ENCODE data around the gene RBBP8.

The RBBP8 gene

DNA sequence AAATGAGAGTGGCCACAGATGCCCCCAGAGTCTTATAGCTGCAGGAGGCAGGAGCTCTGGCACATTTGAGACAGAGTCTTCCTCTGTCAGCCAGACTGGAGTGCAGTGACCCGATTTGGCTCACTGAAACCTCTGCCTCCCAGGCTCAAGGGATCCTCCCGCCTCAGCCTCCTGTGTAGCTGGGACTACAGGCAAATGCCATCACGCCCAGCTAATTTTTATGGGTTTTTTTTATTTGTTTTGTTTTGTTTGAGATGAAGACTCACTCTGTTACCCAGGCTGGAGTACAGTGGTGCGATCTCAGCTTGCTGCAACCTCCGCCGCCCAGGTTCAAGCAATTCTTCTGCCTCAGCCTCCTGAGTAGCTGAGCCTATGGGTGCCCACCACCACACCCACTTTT lies 121.4 kb downstream of the RBBP8 start:
- H3K9me3 ChIP-seq: no peaks in the 10 kb centered on the region
- no peak overlapping the region for H3K4me3 ChIP-seq (ENCODE audit: low read depth, low read length)
- no peak for DNase-seq
- H3K36me3 ChIP-seq: no peaks in the 10 kb centered on the region
- no peaks in the 10 kb centered on the region for H3K4me1 ChIP-seq
- H3K27me3 ChIP-seq: no peaks in the 10 kb centered on the region
- TF ChIP-seq, protein P1, sequence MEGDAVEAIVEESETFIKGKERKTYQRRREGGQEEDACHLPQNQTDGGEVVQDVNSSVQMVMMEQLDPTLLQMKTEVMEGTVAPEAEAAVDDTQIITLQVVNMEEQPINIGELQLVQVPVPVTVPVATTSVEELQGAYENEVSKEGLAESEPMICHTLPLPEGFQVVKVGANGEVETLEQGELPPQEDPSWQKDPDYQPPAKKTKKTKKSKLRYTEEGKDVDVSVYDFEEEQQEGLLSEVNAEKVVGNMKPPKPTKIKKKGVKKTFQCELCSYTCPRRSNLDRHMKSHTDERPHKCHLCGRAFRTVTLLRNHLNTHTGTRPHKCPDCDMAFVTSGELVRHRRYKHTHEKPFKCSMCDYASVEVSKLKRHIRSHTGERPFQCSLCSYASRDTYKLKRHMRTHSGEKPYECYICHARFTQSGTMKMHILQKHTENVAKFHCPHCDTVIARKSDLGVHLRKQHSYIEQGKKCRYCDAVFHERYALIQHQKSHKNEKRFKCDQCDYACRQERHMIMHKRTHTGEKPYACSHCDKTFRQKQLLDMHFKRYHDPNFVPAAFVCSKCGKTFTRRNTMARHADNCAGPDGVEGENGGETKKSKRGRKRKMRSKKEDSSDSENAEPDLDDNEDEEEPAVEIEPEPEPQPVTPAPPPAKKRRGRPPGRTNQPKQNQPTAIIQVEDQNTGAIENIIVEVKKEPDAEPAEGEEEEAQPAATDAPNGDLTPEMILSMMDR (IDR thresholded peaks at IDR 0.05; ENCODE audit: low read depth, low read length): no peak

DNA sequence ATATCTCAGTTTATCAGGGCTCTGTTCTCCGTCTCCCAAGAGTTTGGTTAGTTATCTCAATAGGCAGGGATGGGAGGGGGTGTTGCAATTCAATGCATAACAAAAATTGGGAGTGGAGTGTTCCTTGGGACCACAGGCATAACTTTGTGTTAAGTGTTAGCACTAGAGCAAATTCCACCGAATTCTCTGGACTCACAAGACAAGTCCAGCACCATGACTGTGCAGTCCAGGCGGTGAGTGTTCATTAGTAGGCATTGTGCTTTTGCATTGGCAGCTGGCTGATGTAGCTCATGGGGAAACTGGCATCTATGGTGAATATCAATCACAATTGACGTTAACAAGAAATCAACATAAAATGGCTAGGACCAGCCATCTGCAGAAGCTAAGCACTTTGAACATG lies 123.2 kb downstream of the RBBP8 start:
- H3K9me3 ChIP-seq: no peaks in the 10 kb centered on the region
- TF ChIP-seq, protein P1 (IDR thresholded peaks at IDR 0.05; ENCODE audit: low read depth, low read length): no peak
- no peaks in the 10 kb centered on the region for H3K36me3 ChIP-seq
- H3K4me1 ChIP-seq: no peaks in the 10 kb centered on the region
- H3K4me3 ChIP-seq (ENCODE audit: low read depth, low read length): no peak overlapping the region
- H3K27me3 ChIP-seq: no peaks in the 10 kb centered on the region
- DNase-seq: no peak

GRCh38 chr18:23057096-23057495 lies 124.0 kb downstream of the RBBP8 start:
- H3K27me3 ChIP-seq: no peaks in the 10 kb centered on the region
- no peaks in the 10 kb centered on the region for H3K36me3 ChIP-seq
- H3K4me3 ChIP-seq (ENCODE audit: low read depth, low read length): no peak overlapping the region
- H3K9me3 ChIP-seq: no peaks in the 10 kb centered on the region
- no peak for DNase-seq
- no peaks in the 10 kb centered on the region for H3K4me1 ChIP-seq
- TF ChIP-seq, protein P1 (IDR thresholded peaks at IDR 0.05; ENCODE audit: low read depth, low read length): no peak

- Histone ChIP-seq H3K27me3 (no peaks in the 10 kb centered on the region), H3K9me3 (no peaks in the 10 kb centered on the region), H3K4me1 (no peaks in the 10 kb centered on the region), H3K4me3 (ENCODE audit: low read depth, low read length) (no peak overlapping the region), H3K36me3 (no peaks in the 10 kb centered on the region)
- no peak for DNase-seq
- TF ChIP-seq, protein P1 (IDR thresholded peaks at IDR 0.05; ENCODE audit: low read depth, low read length): no peak
Observed at GRCh38 chr18:23058746-23059415, 125.8 kb downstream of the RBBP8 start.

DNA sequence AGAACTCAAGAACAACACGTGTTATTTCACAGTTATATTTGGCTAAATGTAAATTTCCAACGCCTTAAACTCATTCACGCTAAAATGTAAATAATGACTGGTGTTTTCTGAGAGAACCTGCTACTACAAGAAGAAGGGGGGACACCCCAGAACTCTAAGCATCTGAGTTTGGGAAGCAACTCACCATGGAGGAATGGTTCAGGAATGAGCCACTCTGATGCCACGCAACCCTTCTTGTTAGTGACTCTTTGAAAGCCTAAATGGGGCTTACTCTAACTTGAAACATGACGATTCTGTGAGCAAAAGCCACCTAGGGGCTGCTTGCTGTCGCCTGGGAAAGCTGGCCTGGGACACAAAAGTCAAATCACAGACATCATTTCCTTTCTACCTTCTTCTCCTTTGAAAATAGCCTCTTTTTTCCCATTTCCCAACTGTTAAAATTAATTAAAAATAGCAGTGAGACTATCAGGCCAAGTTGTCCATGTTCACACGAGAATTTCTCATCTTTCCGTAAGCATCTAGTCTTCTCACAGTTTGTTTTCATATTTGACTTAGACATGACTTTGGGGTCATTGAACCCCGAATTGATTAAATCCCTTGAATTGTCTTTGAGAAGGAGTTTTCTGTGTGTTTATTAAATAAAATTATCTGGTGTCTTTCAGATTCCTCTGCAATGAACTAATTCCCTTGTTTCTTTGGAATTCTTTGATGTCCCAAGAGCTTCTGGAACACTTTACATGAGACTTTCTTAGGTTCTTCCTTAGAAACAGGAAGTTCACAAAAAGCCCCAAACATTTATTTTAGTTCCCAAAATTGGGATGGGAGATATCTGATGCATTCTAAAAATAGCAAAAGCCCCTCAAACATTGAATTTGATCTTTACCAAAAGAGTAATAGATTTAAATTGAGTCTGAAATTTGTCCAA lies 126.7 kb downstream of the RBBP8 start:
- no peak for DNase-seq
- Histone ChIP-seq H3K4me3 (ENCODE audit: low read depth, low read length) (no peak overlapping the region), H3K36me3 (no peaks in the 10 kb centered on the region), H3K4me1 (no peaks in the 10 kb centered on the region), H3K9me3 (no peaks in the 10 kb centered on the region), H3K27me3 (no peaks in the 10 kb centered on the region)
- TF ChIP-seq, protein P1 (IDR thresholded peaks at IDR 0.05; ENCODE audit: low read depth, low read length): no peak

- no peaks in the 10 kb centered on the region for H3K9me3 ChIP-seq
- no peaks in the 10 kb centered on the region for H3K4me1 ChIP-seq
- H3K27me3 ChIP-seq: no peaks in the 10 kb centered on the region
- no peak for DNase-seq
- no peaks in the 10 kb centered on the region for H3K36me3 ChIP-seq
- TF ChIP-seq, protein P1 (IDR thresholded peaks at IDR 0.05; ENCODE audit: low read depth, low read length): no peak
- no peak overlapping the region for H3K4me3 ChIP-seq (ENCODE audit: low read depth, low read length)
Observed at GRCh38 chr18:23062011-23062410, 128.9 kb downstream of the RBBP8 start.

Measured in BE2C (cell line).